ENCODE measurements around the gene SGSM1.

DNA sequence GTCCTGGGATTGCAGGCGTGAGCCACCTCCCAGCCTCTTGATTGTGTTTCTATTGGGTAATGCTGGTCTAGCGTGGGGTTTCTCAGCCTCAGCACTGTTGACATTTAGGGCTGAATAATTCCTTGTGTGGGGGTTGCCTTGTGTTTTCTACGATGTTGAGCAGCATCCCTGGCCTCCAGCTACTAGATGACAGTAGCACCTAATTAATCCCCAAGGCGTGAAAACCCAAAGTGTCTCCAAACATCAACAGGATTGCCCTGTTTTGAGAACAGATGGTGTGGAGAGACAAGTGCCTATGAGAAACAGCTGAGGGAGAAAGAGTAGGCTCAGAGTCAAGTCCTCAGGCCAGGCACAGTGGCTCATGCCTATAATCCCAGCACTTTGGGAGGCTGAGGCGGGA, 67.2 kb downstream of the SGSM1 start:
- no peak for TF ChIP-seq POLR2A (IDR thresholded peaks at IDR 0.05; ENCODE audit: extremely low read depth, insufficient read length)
- TF ChIP-seq, protein P1, sequence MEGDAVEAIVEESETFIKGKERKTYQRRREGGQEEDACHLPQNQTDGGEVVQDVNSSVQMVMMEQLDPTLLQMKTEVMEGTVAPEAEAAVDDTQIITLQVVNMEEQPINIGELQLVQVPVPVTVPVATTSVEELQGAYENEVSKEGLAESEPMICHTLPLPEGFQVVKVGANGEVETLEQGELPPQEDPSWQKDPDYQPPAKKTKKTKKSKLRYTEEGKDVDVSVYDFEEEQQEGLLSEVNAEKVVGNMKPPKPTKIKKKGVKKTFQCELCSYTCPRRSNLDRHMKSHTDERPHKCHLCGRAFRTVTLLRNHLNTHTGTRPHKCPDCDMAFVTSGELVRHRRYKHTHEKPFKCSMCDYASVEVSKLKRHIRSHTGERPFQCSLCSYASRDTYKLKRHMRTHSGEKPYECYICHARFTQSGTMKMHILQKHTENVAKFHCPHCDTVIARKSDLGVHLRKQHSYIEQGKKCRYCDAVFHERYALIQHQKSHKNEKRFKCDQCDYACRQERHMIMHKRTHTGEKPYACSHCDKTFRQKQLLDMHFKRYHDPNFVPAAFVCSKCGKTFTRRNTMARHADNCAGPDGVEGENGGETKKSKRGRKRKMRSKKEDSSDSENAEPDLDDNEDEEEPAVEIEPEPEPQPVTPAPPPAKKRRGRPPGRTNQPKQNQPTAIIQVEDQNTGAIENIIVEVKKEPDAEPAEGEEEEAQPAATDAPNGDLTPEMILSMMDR (IDR thresholded peaks at IDR 0.05; ENCODE audit: low read depth, low read length), result no peak
- TF ChIP-seq, protein P2, sequence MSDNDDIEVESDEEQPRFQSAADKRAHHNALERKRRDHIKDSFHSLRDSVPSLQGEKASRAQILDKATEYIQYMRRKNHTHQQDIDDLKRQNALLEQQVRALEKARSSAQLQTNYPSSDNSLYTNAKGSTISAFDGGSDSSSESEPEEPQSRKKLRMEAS (IDR thresholded peaks at IDR 0.05; ENCODE audit: low read depth, low read length), result no peak

Measured in NB4 (cell line).